Epithelial cell of esophagus (primary cell): ENCODE measurements around the gene CCNC.

Source experiments
- DNase-seq: peaks from one replicate; pipeline ENCODE4 v3.0.0; 2010; ENCODE audit warnings: low read depth
- H3K4me3 ChIP-seq: 2 replicates; pipeline ENCODE4 v1.5.1; 2011; ENCODE audit warnings: mild to moderate bottlenecking, low read length, control low read depth
- TF ChIP-seq, protein P1 (sequence below): IDR thresholded peaks from 2 replicates; pipeline ENCODE4 v1.5.1; 2011; ENCODE audit warnings: low read depth, mild to moderate bottlenecking, low read length, control low read depth, inconsistent platforms; ENCODE audit not compliant: insufficient read depth; ENCODE audit errors: missing control alignments

Gene CCNC

GRCh38 chr6:99592900-99593299 is 24.4 kb upstream of the CCNC start:
- TF ChIP-seq, protein P1, sequence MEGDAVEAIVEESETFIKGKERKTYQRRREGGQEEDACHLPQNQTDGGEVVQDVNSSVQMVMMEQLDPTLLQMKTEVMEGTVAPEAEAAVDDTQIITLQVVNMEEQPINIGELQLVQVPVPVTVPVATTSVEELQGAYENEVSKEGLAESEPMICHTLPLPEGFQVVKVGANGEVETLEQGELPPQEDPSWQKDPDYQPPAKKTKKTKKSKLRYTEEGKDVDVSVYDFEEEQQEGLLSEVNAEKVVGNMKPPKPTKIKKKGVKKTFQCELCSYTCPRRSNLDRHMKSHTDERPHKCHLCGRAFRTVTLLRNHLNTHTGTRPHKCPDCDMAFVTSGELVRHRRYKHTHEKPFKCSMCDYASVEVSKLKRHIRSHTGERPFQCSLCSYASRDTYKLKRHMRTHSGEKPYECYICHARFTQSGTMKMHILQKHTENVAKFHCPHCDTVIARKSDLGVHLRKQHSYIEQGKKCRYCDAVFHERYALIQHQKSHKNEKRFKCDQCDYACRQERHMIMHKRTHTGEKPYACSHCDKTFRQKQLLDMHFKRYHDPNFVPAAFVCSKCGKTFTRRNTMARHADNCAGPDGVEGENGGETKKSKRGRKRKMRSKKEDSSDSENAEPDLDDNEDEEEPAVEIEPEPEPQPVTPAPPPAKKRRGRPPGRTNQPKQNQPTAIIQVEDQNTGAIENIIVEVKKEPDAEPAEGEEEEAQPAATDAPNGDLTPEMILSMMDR = no peak
- DNase-seq = peak; percentile 51
- H3K4me3 ChIP-seq = no peak overlapping the region

DNA sequence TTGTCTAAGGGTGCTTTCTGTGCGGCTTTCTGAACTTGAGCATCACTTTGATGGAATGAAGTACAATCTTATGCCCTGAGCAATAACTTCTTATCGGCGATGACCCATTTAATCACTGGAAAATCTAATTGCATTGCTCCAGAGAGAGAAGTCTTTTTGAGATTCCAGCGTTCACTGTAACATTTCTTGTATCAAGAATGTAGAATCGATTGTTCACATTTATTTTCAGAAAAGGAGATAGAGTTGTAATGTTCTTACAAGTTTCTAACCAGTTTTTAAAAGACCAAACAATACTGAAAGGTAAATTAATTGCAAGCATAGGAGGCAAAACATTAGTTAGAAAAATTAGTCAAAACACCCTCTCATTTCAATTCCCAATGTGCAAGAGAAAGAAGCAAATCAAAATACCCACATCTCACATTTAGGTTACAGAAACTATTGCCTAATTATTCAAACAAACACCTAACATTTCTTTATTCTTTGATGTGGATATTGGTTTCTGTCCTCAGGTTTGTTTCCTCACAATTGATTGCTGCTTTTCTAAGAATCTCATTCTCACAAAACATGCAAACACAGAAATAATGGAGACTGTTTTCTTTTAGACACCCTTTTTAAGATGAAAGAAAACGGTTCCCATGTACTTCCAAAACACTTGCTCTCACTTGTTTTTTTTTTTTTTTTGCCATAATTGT is 23.4 kb upstream of the CCNC start:
- no peak overlapping the region for H3K4me3 ChIP-seq
- TF ChIP-seq, protein P1 = no peak
- no peak for DNase-seq

- H3K4me3 ChIP-seq = no peak overlapping the region
- TF ChIP-seq, protein P1 = no peak
- DNase-seq = no peak
Measured at GRCh38 chr6:99590728-99591672, 22.5 kb upstream of the CCNC start.

- TF ChIP-seq, protein P1 = no peak
- no peak overlapping the region for H3K4me3 ChIP-seq
- no peak for DNase-seq
Measured at GRCh38 chr6:99589907-99590493, 21.5 kb upstream of the CCNC start.

- H3K4me3 ChIP-seq = peak overlapping the region; percentile 49
- no peak for DNase-seq
- TF ChIP-seq, protein P1 = no peak
Measured at GRCh38 chr6:99589290-99589672, 20.8 kb upstream of the CCNC start.

- TF ChIP-seq, protein P1 = peak; percentile 69
- peak overlapping the region; percentile 49 for H3K4me3 ChIP-seq
- DNase-seq = peak; percentile 80
Measured at GRCh38 chr6:99588618-99589289, 20.3 kb upstream of the CCNC start.
